HepG2 (cell line): ENCODE data around the gene POLQ. TPM values are rescaled to one million over a fixed set of nuclear protein-coding genes. Genes with fewer than 3 reads are reported as not detected.

ENCODE experiments used
- ARID5B ChIP-seq: IDR thresholded peaks from 2 replicates; pipeline ENCODE4 v1.4.0; 2020; ENCODE audit warnings: mild to moderate bottlenecking, missing genetic modification reagents
- BORCS8-MEF2B ChIP-seq: sonication (generic); formaldehyde crosslinking; IDR thresholded peaks from 2 replicates; pipeline ENCODE4 v1.8.0; 2022; ENCODE audit warnings: mild to moderate bottlenecking, missing genetic modification reagents
- GABPA ChIP-seq, 2 experiments: IDR thresholded peaks; 2 replicates each; pipeline ENCODE4 v1.6.1; 2011 to 2016; ENCODE audit warnings: low read depth in 2 of 2, low read length in 1 of 2, missing biosample characterization in 1 of 2, missing genetic modification characterization in 1 of 2
- HNF4G ChIP-seq, 2 experiments: sonication (generic) in 1 of 2; formaldehyde crosslinking in 1 of 2; IDR thresholded peaks; 2 replicates each; pipeline versions ENCODE4 v1.4.0 to v1.6.1; 2011 to 2020; ENCODE audit warnings: borderline replicate concordance in 2 of 2, low read depth in 2 of 2, mild to moderate bottlenecking in 2 of 2, low read length in 1 of 2, missing genetic modification reagents in 1 of 2, moderate library complexity in 1 of 2
- SMAD1 ChIP-seq: sonication (generic); formaldehyde crosslinking; IDR thresholded peaks from 2 replicates; pipeline ENCODE4 v1.4.0; 2020; ENCODE audit warnings: missing genetic modification reagents, low read depth, mild to moderate bottlenecking, borderline replicate concordance
- TGIF2 ChIP-seq: IDR thresholded peaks from 2 replicates; pipeline ENCODE4 v1.6.1; 2016; ENCODE audit warnings: control low read depth, missing compliant biosample characterization
- XRCC5 ChIP-seq: fragments of 200-400 bp; formaldehyde crosslinking; optimal IDR thresholded peaks from 2 replicates; pipeline ENCODE3; 2017; ENCODE audit warnings: mild to moderate bottlenecking, low read length
- ZBTB40 ChIP-seq, 2 experiments: fragments of 450-650 bp in 1 of 2; sonication (generic) in 1 of 2; formaldehyde crosslinking in 1 of 2; IDR thresholded peaks; 2 replicates each; pipeline versions ENCODE4 v1.6.1 to v1.8.0; 2016 to 2022; ENCODE audit warnings: antibody characterized with exemption in 1 of 2, mild to moderate bottlenecking in 1 of 2, missing genetic modification reagents in 1 of 2
- ZNF572 ChIP-seq: sonication (generic); formaldehyde crosslinking; IDR thresholded peaks from 2 replicates; pipeline ENCODE4 v1.5.1; 2020; ENCODE audit warnings: mild to moderate bottlenecking, missing genetic modification reagents
- ZNF574 ChIP-seq: sonication (generic); formaldehyde crosslinking; IDR thresholded peaks from 2 replicates; pipeline ENCODE4 v1.4.0; 2020; ENCODE audit warnings: missing genetic modification reagents
- polyA plus RNA-seq, 8 experiments: library from polyadenylated mRNA; depleted of rRNA in 3 of 8; stranded (reverse) in 7 of 8; unstranded in 1 of 8; fragments of >200 nt; fragmentation: Illumina TruSeq in 4 of 8; extraction: Trizol in 4 of 8; gene quantifications; 2 replicates each; pipeline versions ENCODE4 v1.2.1 to v1.2.3, GENCODE V29; 2011 to 2016; ENCODE audit warnings: low read depth in 4 of 8, missing spikeins in 1 of 8, mixed read lengths in 1 of 8; ENCODE audit not compliant: insufficient read depth in 1 of 8
- total RNA-seq, 5 experiments: library from RNA; depleted of rRNA; stranded (reverse); fragments of >200 nt; fragmentation: Illumina TruSeq; extraction: Trizol; gene quantifications; 2 replicates each; pipeline ENCODE4 v1.2.3, GENCODE V29; 2016; ENCODE audit warnings: low read depth in 1 of 5

The POLQ gene
- total and polyA plus RNA-seq, 2 of the 13 experiments (the other 11 are each of a cell fraction or from before 2014, with no cell fraction given) = 2.5 to 18.6 TPM

GRCh38 chr3:121545574-121546455 is at the start of gene POLQ (continued):
- TF ChIP-seq ZBTB40 (IDR thresholded peaks at IDR 0.05) = peak; percentile 26; the same call in 1 of the 2 replicates
- 0 out of 2 replicates have a peak, but pooled peaks have one; percentile 29 for TF ChIP-seq ZBTB40 (CRISPR knock-in tag; IDR thresholded peaks at IDR 0.05)
- 0 out of 2 replicates have a peak, but pooled peaks have one; percentile 83 for TF ChIP-seq SMAD1 (CRISPR knock-in tag)
- peak; percentile 76 for TF ChIP-seq GABPA (IDR thresholded peaks at IDR 0.05; ENCODE audit: low read depth, low read length)
- peak; percentile 97 for TF ChIP-seq GABPA (CRISPR knock-in tag; IDR thresholded peaks at IDR 0.05; ENCODE audit: low read depth)
- TF ChIP-seq BORCS8-MEF2B (CRISPR knock-in tag) = peak; percentile 84
- TF ChIP-seq ZNF572 (CRISPR knock-in tag) = no peak
- peak; percentile 71 for TF ChIP-seq XRCC5
- peak; percentile 19; the same call in 1 of the 2 replicates for TF ChIP-seq TGIF2 (CRISPR knock-in tag)
- peak; percentile 100 for TF ChIP-seq ZNF574 (CRISPR knock-in tag)
- TF ChIP-seq HNF4G (IDR thresholded peaks at IDR 0.05; ENCODE audit: borderline replicate concordance, low read depth, low read length) = no peak
- 0 out of 2 replicates have a peak, but pooled peaks have one; percentile 26 for TF ChIP-seq HNF4G (CRISPR knock-in tag; IDR thresholded peaks at IDR 0.05; ENCODE audit: borderline replicate concordance, low read depth)
- peak; percentile 55; the same call in 1 of the 2 replicates for TF ChIP-seq ARID5B (CRISPR knock-in tag)
